HepG2 (cell line): ENCODE results near the gene ELN. TPM values are rescaled to one million over a fixed set of nuclear protein-coding genes. Genes with fewer than 3 reads are reported as not detected.

Experiments
- ARNTL ChIP-seq: sonication (generic); formaldehyde crosslinking; IDR thresholded peaks from 2 replicates; pipeline ENCODE4 v1.4.0; 2020; ENCODE audit warnings: mild to moderate bottlenecking, missing genetic modification reagents
- ATAD3A ChIP-seq: sonication (generic); formaldehyde crosslinking; IDR thresholded peaks from 2 replicates; pipeline ENCODE4 v1.4.0; 2020; ENCODE audit warnings: missing genetic modification reagents
- CBFB ChIP-seq: sonication (generic); formaldehyde crosslinking; IDR thresholded peaks from 2 replicates; pipeline ENCODE4 v1.4.0; 2020; ENCODE audit warnings: missing genetic modification reagents
- DDIT3 ChIP-seq: sonication (generic); formaldehyde crosslinking; IDR thresholded peaks from 2 replicates; pipeline ENCODE4 v1.4.0; 2020; ENCODE audit warnings: mild to moderate bottlenecking, missing genetic modification reagents
- FOSL2 ChIP-seq: sonication (generic); formaldehyde crosslinking; IDR thresholded peaks from 2 replicates; pipeline ENCODE4 v1.4.0; 2020; ENCODE audit warnings: missing genetic modification reagents
- KDM5B ChIP-seq: sonication (generic); formaldehyde crosslinking; IDR thresholded peaks from 2 replicates; pipeline ENCODE4 v1.4.0; 2020; ENCODE audit warnings: missing genetic modification reagents, mild to moderate bottlenecking, borderline replicate concordance
- MED8 ChIP-seq: sonication (generic); formaldehyde crosslinking; IDR thresholded peaks from 2 replicates; pipeline ENCODE4 v1.8.1; 2023; ENCODE audit warnings: mild to moderate bottlenecking, missing genetic modification reagents; ENCODE audit not compliant: insufficient replicate concordance
- MEIS1 ChIP-seq: sonication (generic); formaldehyde crosslinking; IDR thresholded peaks from 2 replicates; pipeline ENCODE4 v1.9.0; 2021; ENCODE audit warnings: mild to moderate bottlenecking, missing genetic modification reagents, moderate library complexity, borderline replicate concordance
- NCOR1 ChIP-seq: fragments of 200-600 bp; sonication (generic); IDR thresholded peaks from 2 replicates; pipeline ENCODE4 v1.7.0; 2017; ENCODE audit warnings: antibody characterized with exemption, low read length, borderline replicate concordance
- PAWR ChIP-seq: sonication (generic); formaldehyde crosslinking; IDR thresholded peaks from 2 replicates; pipeline ENCODE4 v1.4.0; 2020; ENCODE audit warnings: missing genetic modification reagents, mild to moderate bottlenecking, borderline replicate concordance
- SMC3 ChIP-seq: IDR thresholded peaks from 2 replicates; pipeline ENCODE4 v1.6.1; 2011; ENCODE audit warnings: low read length, improper control_type of control experiment
- TAF15 ChIP-seq: fragments of 200-400 bp; formaldehyde crosslinking; IDR thresholded peaks from one replicate; pipeline ENCODE4 v1.6.1; 2018; ENCODE audit warnings: mild to moderate bottlenecking, low read depth, low read length; ENCODE audit not compliant: poor library complexity, severe bottlenecking
- TEF ChIP-seq: sonication (generic); formaldehyde crosslinking; IDR thresholded peaks from 2 replicates; pipeline ENCODE4 v1.5.0; 2020; ENCODE audit warnings: missing genetic modification reagents
- TFE3 ChIP-seq: IDR thresholded peaks from 2 replicates; pipeline ENCODE4 v1.6.1; 2016
- ZBTB46 ChIP-seq: sonication (generic); formaldehyde crosslinking; IDR thresholded peaks from 2 replicates; pipeline ENCODE4 v1.4.0; 2020; ENCODE audit warnings: mild to moderate bottlenecking, missing genetic modification reagents, borderline replicate concordance
- ZIK1 ChIP-seq: sonication (generic); formaldehyde crosslinking; IDR thresholded peaks from 2 replicates; pipeline ENCODE4 v1.5.0; 2020; ENCODE audit warnings: mild to moderate bottlenecking, low read depth, missing genetic modification reagents, borderline replicate concordance
- ZMYM3 ChIP-seq: sonication (generic); formaldehyde crosslinking; IDR thresholded peaks from 2 replicates; pipeline ENCODE4 v1.5.1; 2020; ENCODE audit warnings: mild to moderate bottlenecking, missing genetic modification reagents
- ZNF326 ChIP-seq: sonication (generic); formaldehyde crosslinking; IDR thresholded peaks from 2 replicates; pipeline ENCODE4 v1.4.0; 2020; ENCODE audit warnings: missing genetic modification reagents, borderline replicate concordance
- ZNF530 ChIP-seq: sonication (generic); formaldehyde crosslinking; IDR thresholded peaks from 2 replicates; pipeline ENCODE4 v1.5.0; 2020; ENCODE audit warnings: low read depth, mild to moderate bottlenecking, missing genetic modification reagents
- ZNF670 ChIP-seq: sonication (generic); formaldehyde crosslinking; IDR thresholded peaks from 2 replicates; pipeline ENCODE4 v1.8.0; 2022; ENCODE audit warnings: mild to moderate bottlenecking, missing genetic modification reagents, borderline replicate concordance
- ZNF780A ChIP-seq: sonication (generic); formaldehyde crosslinking; IDR thresholded peaks from 2 replicates; pipeline ENCODE4 v1.8.0; 2022; ENCODE audit warnings: mild to moderate bottlenecking, missing genetic modification reagents, moderate library complexity
- ZNF800 ChIP-seq: sonication (generic); formaldehyde crosslinking; IDR thresholded peaks from 2 replicates; pipeline ENCODE4 v1.4.0; 2020; ENCODE audit warnings: missing genetic modification reagents
- ZNF879 ChIP-seq: sonication (generic); formaldehyde crosslinking; IDR thresholded peaks from 2 replicates; pipeline ENCODE4 v1.8.1; 2023; ENCODE audit warnings: missing genetic modification reagents
- polyA plus RNA-seq, 8 experiments: library from polyadenylated mRNA; depleted of rRNA in 3 of 8; stranded (reverse) in 7 of 8; unstranded in 1 of 8; fragments of >200 nt; fragmentation: Illumina TruSeq in 4 of 8; extraction: Trizol in 4 of 8; gene quantifications; 2 replicates each; pipeline versions ENCODE4 v1.2.1 to v1.2.3, GENCODE V29; 2011 to 2016; ENCODE audit warnings: low read depth in 4 of 8, missing spikeins in 1 of 8, mixed read lengths in 1 of 8; ENCODE audit not compliant: insufficient read depth in 1 of 8
- total RNA-seq, 5 experiments: library from RNA; depleted of rRNA; stranded (reverse); fragments of >200 nt; fragmentation: Illumina TruSeq; extraction: Trizol; gene quantifications; 2 replicates each; pipeline ENCODE4 v1.2.3, GENCODE V29; 2016; ENCODE audit warnings: low read depth in 1 of 5

ELN gene
- total and polyA plus RNA-seq, 2 of the 13 experiments (the other 11 are each of a cell fraction or from before 2014, with no cell fraction given): 0.15 to 0.37 TPM

- TF ChIP-seq TEF: no peak
- no peak for TF ChIP-seq ATAD3A (CRISPR knock-in tag)
- no peak for TF ChIP-seq ZNF530
- TF ChIP-seq ZIK1 (CRISPR knock-in tag): no peak
- TF ChIP-seq ZBTB46 (CRISPR knock-in tag): no peak
- TF ChIP-seq PAWR (CRISPR knock-in tag): no peak
- TF ChIP-seq TAF15: no peak
- TF ChIP-seq ZNF670 (CRISPR knock-in tag): no peak
- peak; percentile 65; the same call in 1 of the 2 replicates for TF ChIP-seq ZNF780A (CRISPR knock-in tag)
- TF ChIP-seq CBFB (CRISPR knock-in tag): no peak
- TF ChIP-seq ARNTL (CRISPR knock-in tag): no peak
- no peak for TF ChIP-seq ZNF800
- TF ChIP-seq NCOR1: peak; percentile 34; the same call in 1 of the 2 replicates
- TF ChIP-seq ZNF879 (CRISPR knock-in tag): no peak
- TF ChIP-seq FOSL2 (CRISPR knock-in tag): peak; percentile 77
- TF ChIP-seq MEIS1 (CRISPR knock-in tag): no peak
- no peak for TF ChIP-seq MED8
- TF ChIP-seq DDIT3 (CRISPR knock-in tag): no peak
- no peak for TF ChIP-seq ZNF326 (CRISPR knock-in tag)
- peak; percentile 43; the same call in 1 of the 2 replicates for TF ChIP-seq TFE3 (CRISPR knock-in tag)
- TF ChIP-seq SMC3: peak; percentile 36; the same call in 1 of the 2 replicates
- peak; percentile 79; the same call in 1 of the 2 replicates for TF ChIP-seq ZMYM3
- TF ChIP-seq KDM5B (CRISPR knock-in tag): no peak
Observed at GRCh38 chr7:73978661-73979563, 49.1 kb upstream of the ELN start (continued).
